Activated effector memory CD4-positive, alpha-beta T cell treated with Interleukin-2 at 50 U/mL for 16 hours (primary cell): Measurements from ENCODE around the gene NCBP2.

Experiments
- DNase-seq: peaks from one replicate; pipeline ENCODE4 v3.0.0-alpha.2; 2020

The NCBP2 gene

DNA sequence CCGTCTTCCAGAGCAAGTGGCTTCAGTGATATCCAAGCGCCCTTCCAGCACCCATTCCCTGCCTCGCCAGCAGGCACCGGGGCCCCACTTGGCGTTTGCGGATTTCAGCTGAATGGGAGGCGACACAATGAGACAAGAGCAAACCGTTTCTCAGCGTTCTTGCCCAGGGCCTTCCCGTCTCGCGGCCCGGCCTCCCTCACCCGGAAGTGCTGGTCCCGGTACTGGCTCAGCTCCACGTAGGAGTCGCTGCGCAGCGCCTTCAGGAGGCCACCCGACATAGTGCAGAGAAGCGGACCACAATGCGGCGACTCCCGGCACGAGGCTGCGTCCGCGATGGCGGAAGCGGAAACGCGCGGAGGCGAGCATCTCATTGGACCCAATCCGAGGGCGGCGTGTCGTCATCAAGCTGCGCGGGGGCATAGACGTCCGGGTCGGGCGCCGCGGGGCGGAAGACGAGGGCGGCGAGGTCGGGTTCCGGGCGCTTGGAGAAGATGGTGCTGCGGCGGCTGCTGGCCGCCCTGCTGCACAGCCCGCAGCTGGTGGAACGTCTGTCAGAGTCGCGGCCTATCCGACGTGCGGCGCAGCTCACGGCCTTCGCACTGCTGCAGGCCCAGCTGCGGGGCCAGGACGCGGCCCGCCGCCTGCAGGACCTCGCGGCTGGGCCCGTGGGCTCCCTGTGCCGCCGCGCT is at the start of gene NCBP2:
Gene NCBP2, minus strand, starts transcription at position 303 of the 689 bp plus-strand sequence. Its CDS starts 25 bp downstream, at position 278.
- DNase-seq = peak; percentile 99

DNA sequence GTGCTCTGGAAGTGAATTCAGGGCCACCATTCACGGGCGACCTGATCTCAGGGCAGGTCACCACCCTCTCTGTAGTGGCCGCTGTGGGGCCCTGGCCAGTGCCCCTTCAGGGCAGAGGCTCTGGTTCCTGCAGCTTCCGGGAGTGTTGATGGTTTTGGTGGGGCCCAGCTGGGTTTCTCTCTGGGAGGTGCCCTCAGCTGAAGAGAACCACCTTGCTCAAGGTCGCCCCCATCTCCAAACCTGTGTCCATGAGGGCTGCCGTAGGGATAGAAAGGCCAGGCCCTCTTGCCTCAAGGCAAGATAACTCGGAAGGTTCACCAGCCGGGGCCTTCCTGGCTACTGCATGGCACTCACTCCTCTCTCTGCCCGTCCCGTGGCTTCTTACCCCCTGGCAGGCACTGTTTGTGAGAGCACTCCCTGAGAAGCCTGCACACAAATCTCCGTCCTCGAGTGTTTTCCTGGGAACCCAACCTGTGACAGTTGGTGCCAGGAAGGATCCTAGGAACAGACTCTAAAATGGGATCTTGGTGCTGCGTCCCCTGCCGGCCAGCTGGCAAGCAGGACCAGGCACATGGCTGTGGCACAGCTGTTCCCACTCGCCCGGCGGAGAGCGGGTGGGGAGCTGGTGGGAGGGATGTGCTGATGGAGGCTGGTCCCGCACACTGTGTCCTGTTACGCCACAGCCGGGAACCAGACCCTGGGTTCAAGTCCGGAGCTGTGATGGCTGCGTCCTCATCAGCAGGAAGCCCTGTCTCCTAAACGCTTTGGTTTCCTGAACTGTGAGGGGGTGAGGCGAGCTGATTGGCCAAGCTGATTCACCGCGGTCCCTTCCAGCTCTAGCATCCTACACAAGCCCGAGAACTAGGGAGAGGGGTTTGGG is 49.5 kb upstream of the NCBP2 start:
- no peak for DNase-seq

DNA sequence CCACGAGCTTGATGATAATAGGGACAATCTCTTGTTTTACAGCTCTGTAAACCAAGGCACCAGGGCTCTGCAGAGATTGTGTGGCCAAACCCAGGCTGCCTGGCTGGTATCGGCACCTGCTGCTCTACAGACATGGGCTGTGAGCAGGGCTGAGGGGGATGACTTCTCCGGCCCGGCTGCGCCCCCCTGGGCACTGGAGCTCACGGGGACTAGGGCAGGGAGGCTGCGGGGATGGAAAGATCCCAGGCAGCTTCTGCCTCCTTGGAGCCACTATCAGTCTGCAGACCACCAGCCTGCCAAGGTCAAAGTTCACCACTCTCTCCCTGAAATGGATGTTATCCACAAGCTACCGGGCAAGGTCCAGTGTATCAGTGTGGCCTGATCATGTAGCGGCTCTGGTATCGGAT is 48.3 kb upstream of the NCBP2 start:
- no peak for DNase-seq

DNA sequence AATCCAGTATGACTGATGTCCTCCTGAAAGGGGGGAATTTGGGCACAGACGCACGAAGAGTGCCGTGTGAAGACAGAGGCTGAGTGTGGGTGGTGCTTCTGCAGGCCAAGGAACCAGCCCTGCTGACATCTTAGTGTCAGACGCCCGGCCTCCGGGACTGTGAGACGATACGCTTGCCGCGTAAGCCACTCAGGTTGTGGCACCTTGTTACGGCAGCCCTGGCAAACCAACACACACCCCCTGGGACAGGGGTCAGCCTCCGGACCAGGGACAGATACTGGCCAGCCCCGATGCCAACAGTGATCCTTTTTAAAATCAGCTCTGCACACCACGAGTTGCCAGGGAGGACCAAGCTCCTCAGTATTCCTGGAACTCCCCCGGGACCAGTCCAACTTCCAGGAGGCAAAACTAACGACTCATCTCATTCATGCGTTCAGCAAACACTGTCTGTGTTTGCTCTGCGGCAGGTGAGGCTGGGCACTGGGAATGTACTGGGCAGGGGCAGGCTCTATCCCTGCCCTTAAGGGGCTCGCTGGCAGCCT is 47.5 kb upstream of the NCBP2 start:
- no peak for DNase-seq

DNA sequence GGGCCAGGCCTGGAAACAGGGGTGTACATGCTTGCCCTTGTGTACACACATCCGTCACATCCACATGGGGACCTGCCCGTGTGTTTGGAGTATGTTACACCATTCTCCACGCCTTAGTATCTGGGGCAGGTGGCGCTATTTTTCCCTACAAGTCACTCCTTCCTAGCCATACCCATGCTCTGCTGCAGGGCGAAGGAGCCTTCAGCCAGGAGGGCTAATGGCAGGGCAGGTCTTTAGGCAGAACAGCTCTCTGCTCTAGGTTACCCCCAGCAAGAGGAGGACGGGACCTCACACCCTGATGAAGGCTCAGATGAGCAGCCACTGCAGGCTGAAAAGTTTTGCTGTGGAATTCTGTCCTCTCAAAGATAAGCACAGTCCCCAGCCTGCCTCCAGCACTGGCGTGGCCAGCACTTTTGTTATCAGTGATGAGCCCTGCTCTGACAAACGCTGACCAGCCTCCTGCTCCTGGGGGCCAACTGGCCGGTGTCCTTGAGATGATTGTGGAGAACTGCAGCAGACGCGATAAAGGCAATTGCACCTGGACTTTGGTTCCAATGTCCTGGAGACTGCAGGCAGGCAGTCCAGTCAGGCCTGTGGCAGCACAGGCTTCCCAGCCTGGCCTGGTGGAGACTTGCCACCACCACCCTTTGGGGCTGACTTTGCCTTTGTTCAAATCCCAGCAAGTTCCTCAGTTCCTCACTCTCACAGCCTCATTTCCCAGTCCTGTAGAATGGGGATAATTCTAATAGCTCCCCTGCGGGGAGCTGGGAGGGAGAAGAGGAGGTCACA is 46.1 kb upstream of the NCBP2 start:
- DNase-seq = no peak

DNA sequence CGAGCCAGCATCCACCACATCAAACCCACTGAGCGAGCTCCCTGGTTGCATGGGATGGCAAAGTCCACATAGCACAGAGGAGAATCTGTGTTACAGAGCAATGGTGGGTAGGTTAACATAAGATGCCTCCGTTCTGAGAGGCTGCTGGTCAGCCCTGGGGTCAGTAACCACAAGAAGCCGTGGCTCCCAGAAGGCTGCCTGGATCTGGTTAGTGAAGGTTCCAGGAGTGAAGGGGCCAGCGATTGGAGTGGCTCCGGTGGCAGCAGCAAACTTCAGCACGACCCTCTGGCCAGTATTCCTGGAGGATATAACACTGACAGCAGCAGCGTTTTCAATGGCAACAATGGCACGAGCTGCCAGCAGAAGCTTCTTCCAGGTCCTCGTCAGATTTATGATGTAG is 44.7 kb upstream of the NCBP2 start:
- DNase-seq = no peak

DNA sequence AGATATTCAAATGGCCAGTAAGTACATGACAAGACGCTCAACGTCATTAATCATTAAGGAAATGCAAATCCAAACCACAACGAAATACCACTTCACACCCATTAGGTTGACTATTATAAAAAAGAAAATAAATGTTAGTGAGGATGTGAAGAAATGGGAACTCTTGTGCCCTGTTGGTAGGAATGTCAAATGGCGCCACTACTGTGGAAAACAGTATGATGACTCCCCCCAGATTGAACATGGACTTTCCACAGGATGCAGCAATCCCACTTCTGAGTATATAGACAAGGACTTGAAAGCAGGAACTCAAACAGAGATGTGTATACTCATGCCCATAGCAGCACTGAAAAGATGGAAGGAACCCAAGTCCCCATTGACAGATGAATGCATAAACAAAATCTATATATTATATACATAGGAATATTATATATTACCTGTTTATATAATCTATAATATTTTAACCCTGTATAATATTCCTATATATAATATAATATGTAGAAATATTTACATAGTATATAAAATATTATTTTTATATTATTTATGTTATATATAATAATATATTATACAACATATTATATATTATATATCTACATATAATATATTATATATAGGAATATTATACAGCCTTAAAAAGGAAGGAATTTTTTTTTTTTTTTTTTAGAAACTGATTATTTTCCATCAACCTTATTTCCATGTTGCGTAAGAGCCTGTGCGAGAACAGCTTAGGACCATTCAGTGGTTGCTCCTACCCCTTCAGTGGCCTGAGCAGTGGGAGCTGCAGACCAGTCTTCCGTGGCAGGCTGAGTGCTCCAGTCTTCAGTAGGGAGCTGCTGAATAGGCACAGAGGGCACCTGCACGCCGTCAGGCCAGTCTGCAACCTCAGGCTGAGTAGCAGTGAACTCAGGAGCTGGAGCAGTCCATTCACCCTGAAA is 43.9 kb upstream of the NCBP2 start:
- DNase-seq = no peak

DNA sequence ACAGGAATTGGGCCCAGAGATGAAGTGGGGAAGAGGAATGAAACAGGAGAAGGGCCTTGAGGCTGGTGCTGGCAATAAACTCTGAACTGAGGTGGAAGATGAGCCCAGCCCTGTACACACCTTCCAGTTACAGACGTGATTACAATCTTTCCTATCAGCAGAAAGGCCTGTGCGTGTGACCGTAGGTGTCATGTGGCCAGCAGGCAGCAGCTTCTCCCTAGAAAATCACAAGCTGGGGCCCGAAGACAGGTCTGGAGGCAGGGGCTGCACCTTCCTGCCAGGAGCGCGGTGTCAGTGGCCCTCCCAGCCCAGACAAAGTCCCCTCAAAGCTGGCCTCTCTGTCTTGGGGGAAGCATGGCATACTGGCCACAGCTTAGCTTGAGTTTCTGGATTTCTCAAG is 43.0 kb upstream of the NCBP2 start:
- no peak for DNase-seq

DNA sequence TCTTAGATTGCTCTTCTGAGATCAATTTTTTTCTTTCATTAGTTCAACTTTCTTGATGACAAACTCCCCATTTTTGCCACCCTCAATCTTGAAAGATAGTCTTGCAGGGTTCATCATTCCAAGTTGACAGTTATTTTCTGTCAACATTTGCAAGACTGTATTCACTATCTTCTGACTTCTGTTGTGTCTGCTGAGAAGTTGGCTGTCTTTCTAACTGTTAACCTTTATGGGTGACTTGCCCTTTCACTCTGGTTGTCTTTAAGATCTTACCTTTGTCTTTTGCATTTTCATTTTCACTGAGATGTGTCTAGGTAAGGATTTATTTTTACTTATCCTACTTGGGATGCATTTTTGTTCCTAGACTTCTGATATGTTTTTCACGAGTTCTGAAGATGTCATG is 40.9 kb upstream of the NCBP2 start:
- no peak for DNase-seq

DNA sequence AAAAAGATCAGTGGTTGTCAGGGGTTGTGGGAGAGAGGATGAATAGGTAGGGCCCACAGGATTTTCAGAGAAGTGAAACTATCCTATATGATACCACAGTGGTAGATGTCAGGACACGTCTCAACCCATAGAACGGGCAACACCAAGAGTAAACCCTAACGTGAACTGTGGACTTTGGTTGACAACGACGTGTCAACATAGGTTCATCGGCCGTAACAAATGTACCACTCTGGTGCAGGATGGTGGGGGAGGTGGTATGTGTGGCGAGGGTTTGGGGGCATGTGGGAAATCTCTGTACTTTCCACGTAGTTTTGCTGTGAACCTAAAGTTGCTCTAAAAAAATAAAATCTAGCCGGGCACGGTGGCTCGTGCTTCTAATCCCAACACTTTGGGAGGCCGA is 39.3 kb upstream of the NCBP2 start:
- DNase-seq = no peak

DNA sequence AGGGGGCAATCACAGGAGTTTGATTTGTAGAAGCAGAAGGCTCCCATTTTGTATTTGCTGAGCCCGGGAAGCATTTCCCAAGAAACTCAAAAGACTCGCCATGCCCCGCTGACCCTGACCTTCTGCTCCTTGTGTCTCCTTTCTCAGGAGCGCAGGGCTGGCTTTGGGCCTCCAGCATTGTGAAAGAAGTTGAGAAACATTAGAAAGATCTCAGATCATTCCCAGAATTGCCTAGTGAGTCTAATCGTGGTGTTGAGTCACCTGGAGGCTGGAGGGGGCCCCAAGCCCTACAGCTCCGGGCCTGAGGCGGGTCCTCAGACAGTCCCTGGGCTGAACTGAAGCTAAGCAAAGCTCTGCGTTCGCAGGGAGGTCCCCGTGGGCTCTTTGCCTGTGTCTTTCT is 37.2 kb upstream of the NCBP2 start:
- no peak for DNase-seq

DNA sequence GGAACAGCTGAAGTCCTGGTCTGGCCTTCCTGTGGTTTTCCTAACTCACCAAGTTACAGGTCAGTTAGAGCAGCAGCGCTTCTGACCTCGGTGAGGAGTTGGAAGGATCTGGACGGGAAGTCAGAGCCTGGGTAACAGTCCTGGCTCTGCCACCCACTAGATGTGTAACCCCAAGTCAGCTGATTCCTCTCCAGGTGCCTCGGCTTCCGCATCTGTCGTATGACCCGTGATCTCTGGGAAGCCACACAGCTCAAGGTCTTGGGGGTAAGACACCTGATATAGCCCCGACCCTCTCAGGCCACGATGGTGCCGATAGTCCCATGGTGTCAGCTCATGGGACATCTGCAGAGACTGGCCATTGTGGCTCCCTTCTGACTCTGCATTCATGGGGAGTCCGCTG is 34.6 kb upstream of the NCBP2 start:
- DNase-seq = no peak

DNA sequence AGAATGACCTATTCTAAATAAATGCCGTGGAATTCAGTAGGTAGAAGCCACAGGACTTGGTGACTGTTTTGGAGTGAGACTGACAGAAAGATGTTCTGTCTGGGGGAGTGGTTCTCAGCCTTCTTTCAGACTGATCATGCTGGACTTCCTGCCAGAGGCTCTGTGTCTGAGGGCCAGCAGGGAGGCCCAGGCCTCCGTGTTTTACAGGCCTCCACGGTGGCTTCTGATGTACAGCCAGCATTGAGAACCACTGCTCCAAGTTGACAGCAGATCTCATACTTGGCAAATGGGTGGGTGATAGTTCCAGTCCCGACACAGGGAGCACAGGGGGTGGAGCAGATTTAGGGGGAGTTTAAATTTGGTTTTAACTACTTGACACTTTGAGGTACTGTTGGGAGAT is 33.0 kb upstream of the NCBP2 start:
- no peak for DNase-seq

DNA sequence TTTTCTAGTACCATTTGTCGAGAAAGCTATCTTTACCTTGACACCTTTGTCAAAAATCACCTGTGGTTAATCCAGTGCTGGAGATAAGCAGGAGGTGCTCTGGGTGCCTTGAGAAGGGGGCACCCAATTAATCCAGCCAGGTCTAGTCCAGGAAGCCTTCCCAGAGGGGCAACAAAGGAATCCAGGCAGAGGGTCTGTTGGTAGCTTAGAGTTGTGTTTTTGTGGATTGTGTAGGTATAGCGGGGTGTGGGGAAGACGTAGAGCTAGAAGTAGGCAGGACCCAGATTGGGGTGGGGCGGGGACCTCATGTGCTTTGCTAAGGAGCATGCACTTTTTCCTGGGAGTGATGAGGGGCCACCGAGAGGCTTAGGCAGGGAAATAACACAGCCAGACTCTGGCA is 32.3 kb upstream of the NCBP2 start:
- DNase-seq = no peak

DNA sequence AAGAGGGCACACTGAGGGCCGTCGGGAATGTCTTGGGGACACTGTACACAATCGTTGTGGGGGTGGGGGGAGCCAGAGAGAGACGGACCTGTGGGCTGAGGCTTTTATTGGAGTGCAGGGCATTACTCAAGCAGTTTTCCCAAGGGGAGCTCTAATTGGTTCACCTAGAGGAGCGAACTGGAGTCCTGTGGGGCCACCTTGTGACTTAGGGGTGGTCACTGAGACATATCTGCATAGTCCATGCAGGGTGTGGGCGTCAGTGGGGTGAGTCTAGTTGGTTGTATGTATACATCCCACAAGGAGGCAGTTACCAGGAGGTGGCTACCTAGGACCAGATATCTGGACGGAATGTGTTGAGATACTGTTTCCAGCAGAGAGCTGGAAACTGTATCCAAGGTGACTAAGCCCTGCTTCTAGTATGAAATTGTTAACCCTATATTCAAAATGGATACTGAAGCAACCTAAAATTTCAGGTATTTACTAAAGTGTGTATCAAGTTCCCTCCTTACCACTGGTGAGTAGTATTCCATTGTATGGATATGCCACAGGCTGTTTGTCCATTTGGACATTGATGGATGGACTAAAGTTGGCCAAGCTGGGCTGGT is 28.9 kb upstream of the NCBP2 start:
- no peak for DNase-seq

DNA sequence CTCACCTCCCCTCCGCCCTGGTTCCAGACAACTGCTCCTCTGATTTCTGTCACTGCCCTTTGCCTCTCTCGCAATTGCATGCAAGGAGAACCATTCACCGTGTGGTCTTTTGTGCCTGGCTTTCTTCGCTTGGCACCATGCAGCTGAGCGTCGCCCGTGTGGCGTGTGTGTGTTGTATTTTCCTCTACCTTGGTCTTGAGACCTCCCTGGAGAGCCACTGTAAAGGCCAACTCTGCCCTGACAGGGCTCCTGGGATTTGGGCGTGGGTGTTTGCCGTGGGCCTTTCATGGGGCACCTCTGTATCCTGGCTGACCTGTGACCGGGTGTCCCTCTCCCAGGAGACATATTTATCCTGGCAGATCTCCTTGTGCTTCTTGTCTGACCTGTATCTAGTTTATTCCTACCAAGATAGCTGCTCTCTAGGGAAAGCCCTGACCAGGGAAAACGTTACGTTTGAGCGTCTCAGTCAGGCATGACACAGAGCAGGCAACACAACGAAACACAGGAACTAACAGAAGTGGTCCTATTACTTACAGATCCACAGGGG is 28.3 kb upstream of the NCBP2 start:
- DNase-seq = no peak

DNA sequence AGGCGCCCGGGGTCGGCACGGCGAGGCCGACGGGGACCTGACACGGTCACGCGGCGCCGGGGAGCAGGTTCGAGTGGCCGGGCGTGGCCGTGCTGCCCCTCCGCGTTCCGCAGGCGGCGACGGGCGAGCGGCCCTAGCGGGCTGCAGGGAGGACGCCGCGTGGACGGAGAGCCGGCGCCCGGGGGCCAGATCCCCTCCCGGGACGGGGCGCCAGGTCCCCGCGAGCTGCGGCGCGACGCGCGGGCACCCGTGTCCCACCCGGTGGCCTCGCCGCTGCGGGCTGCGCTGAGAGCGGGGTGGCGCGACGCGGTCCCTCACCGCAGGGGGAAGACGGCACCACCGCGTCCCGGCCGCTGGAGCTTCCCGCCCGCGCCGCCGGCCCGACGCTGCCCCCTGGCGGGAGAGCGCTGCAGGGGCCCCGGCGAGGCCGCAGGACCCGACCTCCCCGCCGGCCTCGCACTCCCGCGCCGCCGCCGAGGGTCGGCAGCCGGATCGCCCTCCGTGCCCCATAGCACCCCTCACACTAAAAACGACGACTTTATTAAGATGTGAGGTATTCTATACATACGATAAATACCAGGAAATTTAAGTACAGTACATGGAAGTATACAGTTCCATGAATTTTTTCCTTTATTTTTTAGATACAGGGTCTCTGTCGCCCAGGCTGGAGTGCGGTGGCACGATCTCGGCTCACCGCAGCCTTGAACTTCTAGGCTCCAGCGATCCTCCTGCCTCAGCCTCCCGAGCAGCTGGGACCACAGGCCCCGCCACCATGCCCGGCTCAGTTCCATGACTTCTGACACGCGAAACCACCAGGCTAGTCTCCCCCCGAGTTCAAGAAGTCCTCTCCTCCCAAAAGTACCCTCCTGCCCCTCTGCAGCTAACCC is 27.6 kb upstream of the NCBP2 start:
- DNase-seq = peak; percentile 53

DNA sequence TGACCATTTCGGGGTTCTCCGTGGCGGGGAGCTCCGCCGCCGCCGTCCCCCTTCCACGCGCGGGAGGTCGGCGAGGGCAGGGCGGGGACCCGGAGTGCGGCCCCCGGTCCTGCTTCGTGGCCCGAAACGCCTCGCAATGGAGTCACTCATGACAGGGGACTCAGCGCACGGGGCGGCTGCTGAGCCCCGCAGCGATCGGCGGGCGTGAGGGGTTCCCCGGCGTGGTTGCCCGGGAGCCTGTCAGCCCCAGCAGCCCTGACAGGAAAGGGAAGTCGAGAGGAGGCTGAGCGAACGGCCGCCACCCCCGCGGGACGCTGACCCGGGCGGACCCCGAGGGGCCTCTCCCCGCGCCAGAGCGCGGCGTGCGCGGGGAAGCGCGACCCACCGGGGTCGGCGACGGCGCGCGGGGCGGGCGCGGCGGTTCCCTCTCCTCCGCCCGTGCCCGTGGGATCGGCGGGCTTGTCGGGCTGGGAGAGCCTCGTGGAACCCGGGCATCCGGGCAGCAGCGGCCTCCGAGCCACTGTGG is 26.9 kb upstream of the NCBP2 start:
- peak; percentile 30 for DNase-seq

DNA sequence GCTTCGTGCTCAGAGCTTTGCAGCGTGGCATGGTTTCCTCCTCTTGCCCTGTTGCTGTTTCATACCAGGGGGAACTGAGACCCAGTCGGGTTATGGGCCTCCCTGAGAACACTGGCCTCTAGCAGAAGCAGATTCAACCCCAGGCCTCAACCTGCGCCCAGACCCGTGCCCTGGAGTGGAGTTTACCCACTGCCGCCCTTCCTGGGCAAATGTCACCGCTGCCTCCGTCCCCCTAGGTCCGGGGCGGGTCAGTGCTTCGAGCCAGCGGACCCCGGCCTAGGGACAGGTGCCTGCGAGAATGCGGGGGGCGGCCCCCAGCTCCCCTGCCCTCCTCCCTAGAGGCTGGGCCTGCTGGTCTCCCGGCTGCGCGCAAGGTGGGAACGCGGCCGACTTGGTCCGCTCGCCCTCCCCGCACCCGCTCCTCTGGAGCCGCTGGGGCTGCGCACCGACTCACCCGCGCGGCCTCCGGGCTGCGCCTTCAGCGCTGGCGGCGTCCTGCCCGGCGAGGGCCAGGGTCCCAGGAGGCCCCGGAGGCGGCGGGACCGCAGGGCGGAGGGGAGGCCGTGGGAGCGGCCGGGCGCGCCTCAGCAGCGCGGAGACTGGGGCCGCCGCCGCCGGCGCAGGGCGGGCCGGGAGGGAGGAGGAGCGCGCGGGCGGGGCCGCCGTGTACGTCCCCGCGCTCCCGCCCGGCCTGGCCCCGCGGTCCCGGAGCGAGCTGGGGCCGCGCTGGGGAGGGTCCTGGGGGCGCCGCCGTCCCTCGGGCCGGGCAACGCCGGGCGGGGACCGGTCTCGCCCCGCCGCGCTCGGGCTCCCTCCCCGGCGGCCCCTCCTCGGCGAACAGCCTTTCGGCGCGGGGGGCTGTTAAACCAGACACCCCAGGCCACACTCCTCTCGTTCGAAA is 26.2 kb upstream of the NCBP2 start, which contains the start of gene PIGZ:
Gene PIGZ, minus strand, starts transcription at position 601 of the 901 bp plus-strand sequence. CDS start 16,802 bp downstream, outside the sequence.
- DNase-seq = peak; percentile 20
